Inflammatory macrophage treated with lipopolysaccharide for 4 hours (primary cell): ENCODE results near the gene KRTAP3-3.

Source experiments
- DNase-seq: peaks from one replicate; pipeline ENCODE4 v3.0.0-alpha.2; 2020

KRTAP3-3 gene

GRCh38 chr17:40956401-40957254, 37.3 kb downstream of the KRTAP3-3 start:
- peak; percentile 72 for DNase-seq

DNA sequence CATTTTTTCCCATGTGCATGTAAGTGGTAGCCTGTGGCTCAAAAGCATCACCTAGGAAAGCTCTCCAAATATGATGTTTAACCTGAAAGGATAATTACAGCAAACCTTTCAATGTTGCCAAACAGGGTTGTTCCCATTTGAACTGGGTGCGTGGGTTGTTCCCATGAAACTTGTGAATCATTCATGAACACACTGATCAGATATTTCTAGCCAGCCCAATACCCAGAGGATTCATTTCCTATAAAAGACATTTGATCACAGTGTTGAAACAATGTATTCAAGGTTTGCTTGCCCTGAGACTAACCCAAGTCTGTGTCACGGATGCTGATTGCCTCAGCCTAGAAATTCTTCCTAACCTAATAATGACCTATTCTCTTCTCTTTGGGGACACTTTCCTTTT, 40.1 kb downstream of the KRTAP3-3 start:
- DNase-seq, result peak; percentile 90

- peak; percentile 92 for DNase-seq
These were observed 41.3 kb downstream of the KRTAP3-3 start for GRCh38 chr17:40952661-40953060.

GRCh38 chr17:40952154-40952553, 41.8 kb downstream of the KRTAP3-3 start:
- DNase-seq, result no peak

DNA sequence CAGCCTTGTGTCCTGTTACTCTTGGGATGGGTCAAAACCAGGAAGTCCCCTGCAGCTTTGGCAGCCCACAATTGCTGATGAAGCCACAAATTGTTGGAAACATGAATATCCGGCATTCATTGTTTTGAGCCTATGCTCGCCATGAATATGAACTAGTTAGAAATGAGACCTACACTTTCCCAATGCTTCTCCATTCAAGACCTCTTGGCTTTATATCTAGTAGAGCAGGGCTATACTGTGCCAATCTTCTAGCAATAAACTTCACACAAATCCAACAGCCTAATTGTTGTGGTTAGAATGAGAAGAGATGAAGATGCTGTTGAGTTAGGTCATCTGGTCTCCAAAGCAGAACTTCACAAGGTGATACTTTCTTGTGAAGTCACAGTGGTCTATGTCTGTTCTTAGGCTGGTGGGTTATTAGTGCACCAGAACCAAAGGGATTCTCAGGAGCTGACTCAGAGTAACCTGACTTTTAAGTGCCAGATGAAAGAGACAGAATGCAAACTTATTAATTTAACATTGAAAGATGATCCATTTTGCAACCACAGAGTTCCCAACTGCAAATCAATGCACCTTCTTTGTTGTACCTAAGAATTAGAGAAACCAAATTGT, 42.8 kb downstream of the KRTAP3-3 start:
- DNase-seq, result no peak

DNA sequence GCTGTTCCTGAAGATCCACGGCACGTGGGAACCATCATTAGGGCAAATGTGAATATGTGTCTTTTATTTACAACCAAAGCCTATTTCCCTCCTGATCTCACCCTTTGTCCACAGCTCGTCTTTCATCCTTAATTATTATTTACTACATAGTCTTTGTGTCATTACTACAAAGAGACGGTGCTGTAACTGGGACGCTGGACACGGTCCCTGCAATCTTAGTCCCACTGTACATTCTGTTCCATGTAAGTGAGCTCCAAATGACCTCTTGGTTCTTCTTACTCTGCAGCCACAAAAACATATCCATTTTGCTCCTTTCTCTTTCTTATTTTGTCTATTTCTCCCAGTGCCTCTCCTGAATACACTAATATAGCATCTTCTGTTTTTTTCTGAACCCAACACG, 43.8 kb downstream of the KRTAP3-3 start:
- no peak for DNase-seq

DNA sequence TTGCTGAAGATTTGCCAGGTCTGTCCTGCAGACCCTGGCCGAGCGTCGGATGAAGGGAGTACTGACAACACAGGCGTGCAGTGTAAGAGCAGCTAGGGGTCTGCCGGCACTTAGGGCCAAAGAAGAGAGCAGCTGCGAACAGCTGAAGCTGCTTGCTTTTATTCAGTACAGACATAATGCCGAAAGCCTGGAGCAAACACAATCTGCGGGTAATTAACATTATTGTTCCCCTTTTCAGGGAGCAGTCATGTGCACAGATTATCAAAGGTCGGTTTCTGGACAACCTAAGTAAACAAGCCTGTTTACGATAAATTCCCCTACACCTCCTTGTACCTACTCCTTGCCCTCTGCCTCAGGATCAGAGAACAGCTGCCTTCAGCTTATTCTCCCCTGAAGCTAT, 44.5 kb downstream of the KRTAP3-3 start:
- DNase-seq, result no peak

DNA sequence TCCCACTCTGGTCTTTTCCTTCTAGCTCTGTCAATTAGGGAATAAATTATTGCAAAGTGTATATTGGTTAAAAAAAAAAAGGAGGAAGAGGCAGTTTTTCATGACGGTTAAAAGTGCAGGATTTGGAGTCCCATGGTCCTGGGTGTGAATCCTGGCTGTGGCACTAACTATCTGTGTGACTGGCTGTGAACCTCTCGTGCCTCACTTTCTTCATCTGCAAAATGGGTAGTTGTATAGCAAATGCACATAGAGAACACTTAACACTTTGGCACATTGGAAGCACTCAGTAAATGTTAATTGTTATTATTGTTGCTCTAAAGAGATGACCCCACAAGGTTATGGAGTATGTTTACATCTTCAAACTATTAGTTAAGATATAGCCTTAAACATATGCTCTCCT, 46.0 kb downstream of the KRTAP3-3 start:
- no peak for DNase-seq

DNA sequence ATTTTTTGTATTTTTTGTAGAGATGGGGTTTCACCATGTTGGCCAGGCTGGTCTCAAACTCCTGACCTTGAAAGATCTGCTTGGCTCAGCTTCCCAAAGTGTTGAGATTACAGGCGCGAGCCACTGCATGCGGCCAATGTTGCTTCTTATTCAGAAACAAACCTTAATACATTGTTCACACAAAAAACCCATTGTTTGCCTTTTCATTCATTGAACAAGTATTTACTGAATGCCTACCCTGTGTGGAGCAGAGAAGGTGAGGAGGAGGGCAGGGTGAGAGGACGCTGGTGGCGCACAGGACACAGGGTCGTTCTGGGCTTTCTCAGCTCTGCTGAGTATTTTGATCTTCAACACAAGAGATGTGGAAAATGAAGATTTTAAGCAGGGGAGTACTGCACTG, 48.5 kb downstream of the KRTAP3-3 start:
- DNase-seq, result no peak

- no peak for DNase-seq
These were observed 49.4 kb downstream of the KRTAP3-3 start for GRCh38 chr17:40944531-40944930.
